Lower leg skin (tissue), 4 donors: Measurements from ENCODE around the gene RERE. TPM values are rescaled to one million over a fixed set of nuclear protein-coding genes. Genes with fewer than 3 reads are reported as not detected.

Experiments used
- DNase-seq, 2 donors: peaks; one replicate each; pipeline ENCODE4 v3.0.0-alpha.2; 2019; ENCODE audit warnings: low spot score in 2 of 2
- H3K4me3 ChIP-seq: fragments of 200-600 bp; sonication (generic); 2 replicates; pipeline ENCODE4 v1.5.1; 2017; ENCODE audit warnings: mild to moderate bottlenecking, low read depth; ENCODE audit not compliant: poor library complexity, severe bottlenecking
- CTCF ChIP-seq, 3 donors: fragments of 450-650 bp; IDR thresholded peaks; one replicate each; pipeline ENCODE4 v1.5.1; 2016; ENCODE audit warnings: antibody characterized with exemption in 3 of 3, mild to moderate bottlenecking in 3 of 3, moderate library complexity in 2 of 3
- POLR2A ChIP-seq, 2 donors: fragments of 450-650 bp; IDR thresholded peaks; one replicate each; pipeline ENCODE4 v1.6.1; 2016 to 2017; ENCODE audit warnings: antibody characterized with exemption in 2 of 2, mild to moderate bottlenecking in 1 of 2, moderate library complexity in 1 of 2
- WGBS, 2 donors: methylation state at CpG; one replicate each; pipeline ENCODE4 v1.1.5; 2018; 5-methylcytosine and 5-hydroxymethylcytosine counted together
- intact Hi-C: fragments of 100-400 bp; cut with DNase I; formaldehyde crosslinking; loops from one replicate; pipeline ENCODE4 v1.15.0; 2023; ENCODE audit warnings: low total_unique reads
- total RNA-seq, 4 donors: library from RNA; depleted of rRNA; stranded (reverse); fragments of >200 nt; gene quantifications; one replicate each; pipeline ENCODE4 v1.1.0, GENCODE V29; 2016

The RERE gene
- total RNA-seq, 4 donors from 2014 or later: 41.0 to 84.9 (median 76.8) TPM

GRCh38 chr1:8377271-8377981 lies 440.0 kb downstream of the RERE start:
- intact Hi-C loops: no loop called here
- WGBS, 2 donors: 88 to 92% methylated on average over 17 of the region's 17 CpGs
- TF ChIP-seq POLR2A (IDR thresholded peaks at IDR 0.05): no peak
- no peak for TF ChIP-seq CTCF (IDR thresholded peaks at IDR 0.05)
- DNase-seq: no peak
- no peak overlapping the region for H3K4me3 ChIP-seq

- WGBS, 2 donors: 64 to 93% methylated on average over 4 of the region's 4 CpGs
- H3K4me3 ChIP-seq: no peak overlapping the region
- TF ChIP-seq CTCF (IDR thresholded peaks at IDR 0.05) (no peak), POLR2A (IDR thresholded peaks at IDR 0.05) (no peak)
- intact Hi-C loops: no loop called here
- DNase-seq: peak in 1 of 2 donors; percentile 74
These were observed 441.0 kb downstream of the RERE start for GRCh38 chr1:8376358-8376840.

- H3K4me3 ChIP-seq: no peak overlapping the region
- WGBS, 2 donors: 79 to 82% methylated on average over 2 of the region's 2 CpGs
- TF ChIP-seq POLR2A (IDR thresholded peaks at IDR 0.05): no peak
- TF ChIP-seq CTCF (IDR thresholded peaks at IDR 0.05): no peak
- peak in 1 of 2 donors; percentile 69 for DNase-seq
- intact Hi-C loops: no loop called here
These were observed 442.6 kb downstream of the RERE start for GRCh38 chr1:8374812-8375211.

GRCh38 chr1:8374356-8374755 lies 443.1 kb downstream of the RERE start:
- WGBS, 2 donors: 81% methylated on average over 5 of the region's 5 CpGs
- peak in 1 of 2 donors; percentile 80 for DNase-seq
- no peak overlapping the region for H3K4me3 ChIP-seq
- intact Hi-C loops: no loop called here
- TF ChIP-seq POLR2A (IDR thresholded peaks at IDR 0.05): no peak
- no peak for TF ChIP-seq CTCF (IDR thresholded peaks at IDR 0.05)

- H3K4me3 ChIP-seq: no peak overlapping the region
- 20 to 23% methylated on average over 17 to 19 of the region's 19 CpGs for WGBS, 2 donors
- TF ChIP-seq CTCF (IDR thresholded peaks at IDR 0.05) (no peak), POLR2A (IDR thresholded peaks at IDR 0.05) (no peak)
- intact Hi-C loops: no loop called here
- peak in 1 of 2 donors; percentile 75 for DNase-seq
These were observed 443.7 kb downstream of the RERE start for GRCh38 chr1:8373581-8374241.
